HK-2 (cell line): ENCODE measurements around the gene SOCS7.

Experiments
- DNase-seq: peaks from one replicate; pipeline ENCODE4 v3.0.0-alpha.2; 2018; ENCODE audit not compliant: unreplicated experiment

The SOCS7 gene

GRCh38 chr17:38364741-38365140, 13.1 kb downstream of the SOCS7 start:
- no peak for DNase-seq

- DNase-seq = no peak
Measured at GRCh38 chr17:38369124-38369886, 17.7 kb downstream of the SOCS7 start.

GRCh38 chr17:38379448-38379847, 27.8 kb downstream of the SOCS7 start:
- DNase-seq = no peak

- DNase-seq = no peak
Measured at GRCh38 chr17:38395090-38395489, 43.4 kb downstream of the SOCS7 start.

GRCh38 chr17:38397227-38397626, 45.6 kb downstream of the SOCS7 start:
- no peak for DNase-seq

- no peak for DNase-seq
Measured at GRCh38 chr17:38400286-38400685, 48.6 kb downstream of the SOCS7 start.

GRCh38 chr17:38401459-38401858, 49.8 kb downstream of the SOCS7 start:
- DNase-seq = no peak

GRCh38 chr17:38402897-38403296, 51.3 kb downstream of the SOCS7 start:
- no peak for DNase-seq

- DNase-seq = no peak
Measured at GRCh38 chr17:38403491-38403890, 51.8 kb downstream of the SOCS7 start.

GRCh38 chr17:38404174-38404943, 52.7 kb downstream of the SOCS7 start:
- DNase-seq = no peak

GRCh38 chr17:38405654-38406053, 54.0 kb downstream of the SOCS7 start:
- no peak for DNase-seq

GRCh38 chr17:38410201-38410600, 58.6 kb downstream of the SOCS7 start:
- no peak for DNase-seq

- DNase-seq = peak; percentile 66
Measured at GRCh38 chr17:38415250-38416194, 63.9 kb downstream of the SOCS7 start.

GRCh38 chr17:38416840-38417209, 65.2 kb downstream of the SOCS7 start:
- no peak for DNase-seq

- no peak for DNase-seq
Measured at GRCh38 chr17:38417210-38417951, 65.7 kb downstream of the SOCS7 start.

GRCh38 chr17:38418062-38418692, 66.5 kb downstream of the SOCS7 start:
- no peak for DNase-seq

GRCh38 chr17:38418693-38419507, 67.3 kb downstream of the SOCS7 start:
- DNase-seq = no peak

- no peak for DNase-seq
Measured at GRCh38 chr17:38419508-38419981, 67.9 kb downstream of the SOCS7 start.

GRCh38 chr17:38420518-38420917, 68.9 kb downstream of the SOCS7 start:
- no peak for DNase-seq
